ENCODE measurements around the gene ZNF431.
A peak's percentile ranks its signal among the peaks of the same experiment; 100 is the strongest.
"Not testable (repeated sequence)": the region's sequence is repeated elsewhere in the genome, so short reads cannot be mapped to it uniquely, and the experiment has no call there.

Gene ZNF431

DNA sequence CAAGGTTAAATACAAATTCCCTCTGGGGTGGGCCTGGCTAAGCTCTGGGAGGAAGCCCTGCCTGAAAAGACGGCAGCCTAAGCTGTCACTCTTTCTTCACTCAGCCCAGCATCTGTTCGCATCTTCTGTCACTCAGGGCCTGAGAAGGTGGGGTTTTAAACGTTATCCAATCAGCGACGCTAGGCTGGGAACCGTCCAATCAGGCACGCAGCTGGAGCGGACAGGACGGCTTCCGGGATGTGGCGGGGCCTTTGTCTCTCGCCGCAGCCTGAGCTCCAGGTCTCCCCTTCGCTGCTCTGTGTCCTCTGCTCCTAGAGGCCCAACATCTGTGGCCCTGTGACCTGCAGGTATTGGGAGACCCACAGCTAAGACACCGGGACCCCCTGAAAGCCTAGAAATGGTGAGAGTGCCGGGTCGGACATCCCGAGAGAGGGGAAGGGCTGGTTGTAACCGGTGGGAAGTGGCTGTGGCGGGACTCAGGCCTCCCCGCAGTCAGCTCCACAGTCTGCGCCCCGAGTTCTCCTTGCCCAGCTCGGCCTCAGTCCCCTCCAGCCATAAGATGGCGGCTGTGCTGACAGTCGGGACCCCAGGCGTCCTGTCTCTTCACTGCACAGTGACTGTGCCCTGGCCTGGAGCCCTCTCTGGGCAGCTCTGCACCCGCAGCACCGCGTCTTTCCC lies at the start of gene ZNF431:
Gene ZNF431 (plus strand): TSS at position 254 of the 678 bp plus-strand sequence. CDS start 144 bp downstream, at position 398.
- peak; percentile 94 for DNase-seq

GRCh38 chr19:21092109-21092508 lies 49.7 kb upstream of the ZNF431 start:
- no peak for DNase-seq

- DNase-seq = no peak
Measured at GRCh38 chr19:21094347-21095025, 47.4 kb upstream of the ZNF431 start.

DNA sequence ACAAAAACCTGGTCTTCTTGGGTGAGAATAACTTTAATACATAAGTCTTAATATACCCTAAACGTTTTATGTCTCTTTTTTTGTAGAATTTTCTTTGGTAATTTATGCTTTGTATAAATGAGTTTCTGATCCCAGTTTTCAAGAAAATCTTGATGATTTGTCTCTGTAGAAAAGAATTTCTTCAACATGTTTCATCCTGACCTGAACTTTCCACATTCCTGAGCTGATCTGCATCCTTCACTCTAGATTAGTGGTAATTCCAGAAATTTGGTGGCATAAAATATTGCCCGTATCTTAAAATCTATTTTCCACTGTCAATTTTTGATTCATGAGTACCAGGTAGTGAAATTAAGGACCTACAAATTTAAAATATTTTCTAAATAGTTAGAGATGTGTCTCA lies 43.5 kb upstream of the ZNF431 start:
- DNase-seq = no peak

GRCh38 chr19:21101521-21102242 lies 40.2 kb upstream of the ZNF431 start:
- no peak for DNase-seq

- DNase-seq = peak in 1 of 2 donors; percentile 31
Measured at GRCh38 chr19:21109116-21109515, 32.7 kb upstream of the ZNF431 start.

DNA sequence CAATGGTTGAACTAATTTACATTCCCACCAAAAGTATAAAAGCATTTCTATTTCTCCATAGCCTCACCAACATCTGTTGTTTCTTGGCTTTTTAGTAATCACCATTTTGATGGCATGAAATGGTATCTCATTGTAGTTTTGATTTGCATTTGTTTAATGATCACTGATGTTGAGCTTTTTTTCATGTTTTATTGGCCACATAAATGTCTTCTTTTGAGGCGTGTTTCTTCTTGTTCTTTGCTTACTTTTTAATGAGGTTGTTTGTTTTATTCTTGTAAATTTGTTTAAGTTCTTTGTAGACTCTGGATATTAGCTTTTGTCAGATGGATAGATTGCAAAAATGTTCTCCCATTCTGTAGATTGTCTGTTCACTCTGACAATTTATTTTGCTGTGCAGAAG lies 31.7 kb upstream of the ZNF431 start:
- DNase-seq = no peak

DNA sequence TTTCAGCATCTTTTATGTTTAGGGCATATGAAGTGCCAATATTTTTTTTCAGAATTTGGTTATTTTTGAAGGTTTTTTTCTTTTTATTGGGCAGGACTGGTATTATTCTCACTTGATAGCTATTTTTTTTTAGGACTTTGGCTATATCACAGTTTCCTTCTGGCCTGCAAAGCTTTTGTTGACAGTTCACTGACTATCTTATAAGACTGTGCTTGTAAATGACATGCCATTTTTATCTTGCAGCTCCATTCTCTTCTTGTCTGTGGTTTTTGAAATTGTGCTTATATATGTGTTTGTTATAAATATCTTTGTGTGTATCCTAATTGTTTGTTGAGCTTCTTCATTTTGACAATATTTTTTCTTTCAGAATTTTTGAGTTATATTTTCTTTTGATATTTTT lies 26.4 kb upstream of the ZNF431 start:
- no peak for DNase-seq

DNA sequence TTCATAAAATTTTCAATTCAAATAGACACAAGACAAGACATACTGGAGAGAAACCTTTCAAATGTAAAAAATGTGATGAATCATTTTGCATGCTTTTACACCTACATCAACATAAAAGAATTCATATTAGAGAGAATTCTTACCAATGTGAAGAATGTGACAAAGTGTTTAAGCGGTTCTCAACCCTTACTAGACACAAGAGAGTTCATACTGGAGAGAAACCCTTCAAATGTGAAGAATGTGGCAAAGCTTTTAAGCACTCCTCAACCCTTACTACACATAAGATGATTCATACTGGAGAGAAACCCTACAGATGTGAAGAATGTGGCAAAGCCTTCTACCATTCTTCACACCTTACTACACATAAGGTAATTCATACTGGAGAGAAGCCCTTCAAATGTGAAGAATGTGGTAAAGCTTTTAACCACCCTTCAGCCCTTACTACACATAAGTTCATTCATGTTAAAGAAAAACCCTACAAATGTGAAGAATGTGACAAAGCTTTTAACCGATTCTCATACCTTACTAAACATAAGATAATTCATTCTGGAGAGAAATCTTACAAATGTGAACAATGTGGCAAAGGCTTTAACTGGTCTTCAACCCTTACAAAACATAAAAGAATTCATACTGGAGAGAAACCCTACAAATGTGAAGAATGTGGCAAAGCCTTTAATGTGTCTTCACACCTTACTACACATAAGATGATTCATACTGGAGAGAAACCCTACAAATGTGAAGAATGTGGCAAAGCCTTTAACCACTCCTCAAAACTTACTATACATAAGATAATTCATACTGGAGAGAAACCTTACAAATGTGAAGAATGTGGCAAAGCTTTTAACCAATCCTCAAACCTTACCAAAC lies 24.6 kb upstream of the ZNF431 start:
- DNase-seq = no peak

DNA sequence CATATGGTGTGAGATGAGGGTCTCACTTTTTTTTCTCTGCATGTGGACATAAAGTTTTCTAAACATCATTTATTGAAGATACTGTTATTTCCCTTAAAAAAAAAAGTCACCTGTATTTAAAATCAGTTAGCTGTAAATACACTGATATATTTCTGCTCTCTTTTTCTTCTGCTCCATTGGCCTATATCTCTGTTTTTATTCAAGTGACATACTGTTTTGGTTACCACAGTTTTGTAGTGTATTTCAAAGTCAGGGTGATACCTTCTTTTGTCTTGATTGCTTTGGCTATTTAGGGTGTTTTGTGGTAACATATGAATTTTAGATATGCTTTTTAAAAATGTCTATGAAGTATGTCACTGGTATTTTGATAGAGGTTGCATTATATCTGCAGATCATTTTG lies 15.8 kb upstream of the ZNF431 start:
- no peak for DNase-seq

GRCh38 chr19:21127001-21127400 lies 14.8 kb upstream of the ZNF431 start:
- DNase-seq = no peak

GRCh38 chr19:21127898-21128297 lies 13.9 kb upstream of the ZNF431 start:
- no peak for DNase-seq

GRCh38 chr19:21128901-21129698 lies 12.7 kb upstream of the ZNF431 start:
- peak in 1 of 2 donors; percentile 36 for DNase-seq

GRCh38 chr19:21130097-21130775 lies 11.6 kb upstream of the ZNF431 start:
- no peak for DNase-seq

DNA sequence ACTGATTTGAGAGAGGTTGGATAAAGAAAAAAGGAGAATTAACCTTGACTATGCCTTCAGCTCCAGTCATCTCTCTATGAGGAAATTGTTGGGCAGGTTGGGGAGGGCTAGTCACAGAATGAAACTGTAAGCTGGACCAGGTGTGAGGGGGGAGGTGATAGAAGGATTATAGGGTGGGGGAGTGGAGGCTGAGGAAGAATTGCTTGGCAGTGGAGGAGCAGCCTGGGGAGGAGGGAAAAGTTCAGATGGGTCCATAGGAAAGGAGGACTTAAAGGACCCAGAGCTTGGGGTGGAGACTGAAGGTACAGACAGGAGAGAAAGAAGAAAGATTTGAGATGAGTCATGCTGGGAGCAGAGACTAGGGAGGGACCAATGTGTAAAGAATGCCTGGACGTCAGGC lies 8.2 kb upstream of the ZNF431 start:
- DNase-seq = no peak

GRCh38 chr19:21134934-21135366 lies 6.9 kb upstream of the ZNF431 start:
- no peak for DNase-seq

GRCh38 chr19:21135433-21135832 lies 6.4 kb upstream of the ZNF431 start:
- DNase-seq = no peak

DNA sequence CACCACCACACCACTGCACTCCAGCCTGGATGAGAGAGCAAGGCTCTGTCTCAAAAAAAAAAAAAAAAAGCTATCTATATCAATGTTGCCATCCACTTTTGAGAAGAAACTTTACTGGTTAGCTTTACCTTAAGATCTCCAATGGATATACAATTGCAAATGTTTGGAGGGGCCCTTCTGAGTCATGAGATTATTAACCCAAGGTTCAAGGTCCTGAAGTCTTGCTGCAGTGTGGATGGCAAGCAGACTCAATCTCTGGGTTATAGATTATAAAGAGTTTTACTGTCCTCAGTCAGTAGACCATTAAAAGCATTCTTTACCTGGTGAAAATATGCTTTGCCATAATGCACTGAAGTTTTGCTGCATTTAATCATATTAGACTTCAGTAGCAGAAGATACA lies 3.7 kb upstream of the ZNF431 start:
- no peak for DNase-seq

- not testable (repeated sequence) for DNase-seq
Measured at GRCh38 chr19:21141006-21141405, 834 bp upstream of the ZNF431 start.

DNA sequence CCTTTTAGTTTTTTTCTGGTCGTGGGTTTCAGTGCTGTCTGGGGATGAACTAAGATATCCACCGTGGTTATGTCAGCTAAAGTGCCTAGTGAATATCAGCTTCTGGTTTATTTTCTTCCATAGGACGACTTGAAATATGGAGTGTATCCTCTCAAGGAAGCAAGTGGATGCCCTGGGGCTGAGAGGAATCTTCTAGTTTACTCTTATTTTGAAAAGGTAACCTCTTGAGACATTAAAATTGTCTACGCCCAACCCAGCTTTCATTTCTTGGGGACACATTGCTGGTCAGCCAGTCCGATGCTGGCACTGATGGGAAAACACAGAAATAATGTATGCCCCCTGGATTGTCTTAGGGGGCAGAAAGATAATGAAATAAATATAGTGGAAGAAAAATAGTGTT lies 1.6 kb downstream of the ZNF431 start:
- DNase-seq = no peak

DNA sequence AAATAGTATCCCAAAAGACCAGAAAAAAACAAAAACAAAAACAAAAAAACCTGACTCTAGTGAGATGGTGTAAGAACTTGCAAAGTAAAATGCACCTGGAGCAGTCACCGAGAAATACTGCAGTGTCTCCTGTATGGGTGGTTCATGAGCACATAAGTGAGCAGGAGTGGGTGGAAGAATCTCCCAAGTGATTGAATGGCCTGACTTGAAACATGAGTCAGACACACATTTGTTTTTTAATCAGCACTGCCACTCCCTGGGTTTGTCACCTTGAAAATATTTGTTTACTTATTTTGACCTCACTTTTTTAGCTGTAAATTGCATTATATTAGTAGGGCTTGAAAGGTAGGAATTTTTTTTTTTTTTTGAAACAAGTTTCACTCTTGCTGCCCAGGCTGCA lies 2.0 kb downstream of the ZNF431 start:
- peak in 1 of 2 donors; percentile 52 for DNase-seq
